Measurements from ENCODE around the gene GPATCH1. TPM values are rescaled to one million over a fixed set of nuclear protein-coding genes. Genes with fewer than 3 reads are reported as not detected.

The GPATCH1 gene
- total and polyA plus RNA-seq, 9 of the 15 experiments (the other 6 are each of a cell fraction or from before 2014, with no cell fraction given), result 3.7 to 9.7 (median 7.7) TPM

DNA sequence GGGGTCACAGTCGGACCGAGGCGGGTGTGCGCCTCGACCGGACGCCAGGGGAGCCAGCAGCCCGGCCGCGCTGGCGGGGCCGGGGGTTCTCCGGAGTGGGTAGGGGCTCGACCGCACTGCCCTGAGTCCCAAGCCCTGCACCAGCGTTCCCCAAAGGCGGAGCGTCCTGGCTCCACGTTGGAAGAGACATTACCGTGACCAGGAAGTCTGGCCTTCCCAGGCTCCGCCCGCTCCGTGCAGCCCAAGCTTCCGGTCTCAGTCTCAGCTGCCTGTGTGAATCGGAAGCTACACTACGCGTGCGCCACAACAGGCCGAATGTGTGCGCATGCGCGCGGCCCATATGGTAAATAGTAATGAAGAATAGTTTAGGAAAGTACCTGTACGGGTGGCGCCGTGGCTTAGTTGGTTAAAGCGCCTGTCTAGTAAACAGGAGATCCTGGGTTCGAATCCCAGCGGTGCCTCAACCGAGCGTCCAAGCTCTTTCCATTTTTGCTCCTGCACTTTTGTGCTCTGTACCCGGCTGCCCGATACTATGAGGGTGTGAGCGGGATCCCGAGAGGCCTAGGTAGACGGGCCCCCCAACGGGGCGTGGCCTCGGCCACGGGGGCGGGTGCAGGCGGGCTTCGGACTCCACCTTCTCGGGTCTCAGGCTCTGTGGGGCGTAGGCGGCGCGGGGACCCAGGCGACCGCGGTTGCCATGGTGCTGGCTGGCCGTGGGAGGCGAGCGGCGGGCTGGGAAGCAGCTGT is 95.9 kb downstream of the GPATCH1 start (continued):
- TF ChIP-seq HDAC8 (tag; IDR thresholded peaks at IDR 0.05) (0 out of 2 replicates have a peak, but pooled peaks have one; percentile 31), BRF1 (IDR thresholded peaks at IDR 0.05; ENCODE audit: borderline replicate concordance, extremely low read depth, insufficient read length) (peak; percentile 40), NFRKB (IDR thresholded peaks at IDR 0.05; ENCODE audit: low read depth) (no peak), ZBTB17 (CRISPR knock-in tag; IDR thresholded peaks at IDR 0.05) (peak; percentile 48; the same call in 1 of the 2 replicates), NRF1 (conservative IDR thresholded peaks at IDR 0.05 in 1 of 2, IDR thresholded peaks at IDR 0.05 in 1 of 2) (peak; percentile 99), SIN3B (IDR thresholded peaks at IDR 0.05; ENCODE audit: low read depth) (peak; percentile 66; the same call in 1 of the 2 replicates), RB1 (IDR thresholded peaks at IDR 0.05; ENCODE audit: low read depth) (peak; percentile 29), ZZZ3 (IDR thresholded peaks at IDR 0.05) (no peak), ZBTB11 (CRISPR knock-in tag; IDR thresholded peaks at IDR 0.05) (peak in 2 of 3 experiments; percentile 82 to 97; a peak in 5 of 6 replicates), VEZF1 (CRISPR knock-in tag; IDR thresholded peaks at IDR 0.05) (peak; percentile 76), POLR2AphosphoS2 (IDR thresholded peaks at IDR 0.05; ENCODE audit: low read length) (no peak; the same call in 1 of the 2 replicates), NR2C2 (CRISPR knock-in tag; IDR thresholded peaks at IDR 0.05) (no peak), NR2C2 (tag; IDR thresholded peaks at IDR 0.05) (peak; percentile 81), RBFOX2 (IDR thresholded peaks at IDR 0.05; ENCODE audit: low read depth, low read length) (peak; percentile 95), ZNF41 (CRISPR knock-in tag; conservative IDR thresholded peaks at IDR 0.05) (no peak), PHB (CRISPR knock-in tag; IDR thresholded peaks at IDR 0.05) (peak; percentile 45; the same call in 1 of the 2 replicates), MXI1 (IDR thresholded peaks at IDR 0.05; ENCODE audit: low read depth, low read length) (peak; percentile 73; the same call in 1 of the 2 replicates), ATF7 (IDR thresholded peaks at IDR 0.05) (peak; percentile 83; the same call in 1 of the 2 replicates)
- TF ChIP-seq, protein P1, sequence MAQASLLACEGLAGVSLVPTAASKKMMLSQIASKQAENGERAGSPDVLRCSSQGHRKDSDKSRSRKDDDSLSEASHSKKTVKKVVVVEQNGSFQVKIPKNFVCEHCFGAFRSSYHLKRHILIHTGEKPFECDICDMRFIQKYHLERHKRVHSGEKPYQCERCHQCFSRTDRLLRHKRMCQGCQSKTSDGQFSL (CRISPR knock-in tag; IDR thresholded peaks at IDR 0.05), result peak; percentile 52; the same call in 1 of the 2 replicates
- TF ChIP-seq, protein P1 (tag; IDR thresholded peaks at IDR 0.05), result no peak

All from K562 (cell line).